GM20000 (cell line): Measurements from ENCODE around the gene TSPAN3.

ENCODE experiments used
- DNase-seq: peaks from one replicate; pipeline ENCODE4 v3.0.0; 2012; ENCODE audit warnings: low spot score
- TF ChIP-seq, protein P1 (sequence below): IDR thresholded peaks from 2 replicates; pipeline ENCODE4 v1.5.1; 2012; ENCODE audit warnings: mild to moderate bottlenecking, control low read depth; ENCODE audit errors: extremely low read depth, missing control alignments

Gene TSPAN3

DNA sequence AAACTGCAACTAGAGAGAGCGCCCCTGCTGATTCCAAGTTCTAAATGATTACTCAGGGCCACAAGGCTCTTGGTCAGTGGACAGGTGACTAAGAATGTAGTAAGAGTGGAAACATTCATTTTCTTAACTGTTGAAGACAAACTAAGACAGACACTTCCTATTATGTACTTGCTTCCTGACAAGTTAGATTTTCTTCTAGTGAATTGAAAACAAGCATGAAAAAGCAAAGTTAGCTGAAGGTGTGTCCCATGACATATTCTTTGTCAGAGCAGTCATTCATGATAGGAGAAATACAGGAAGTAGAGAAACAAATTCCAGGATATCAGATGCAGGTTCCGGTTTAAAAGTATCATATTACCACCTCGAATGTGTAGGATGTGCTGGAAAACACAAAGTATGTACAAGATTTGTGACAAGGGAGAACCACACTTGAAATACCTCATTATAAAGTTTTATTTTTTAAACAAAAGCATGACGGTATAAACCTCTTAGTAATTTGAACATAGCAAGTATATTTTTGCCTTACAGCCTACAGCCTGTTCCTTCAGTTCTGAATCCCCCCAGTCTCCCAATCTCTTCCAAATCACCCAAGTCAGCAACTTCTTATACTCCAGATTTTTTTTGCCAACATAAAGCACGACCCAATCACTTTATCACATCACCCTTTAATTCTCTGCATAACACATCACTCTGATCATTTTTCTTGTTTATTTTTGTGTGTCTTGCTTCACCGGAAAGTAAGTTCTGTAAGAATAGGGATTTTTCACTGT lies 6.2 kb downstream of the TSPAN3 start:
- TF ChIP-seq, protein P1, sequence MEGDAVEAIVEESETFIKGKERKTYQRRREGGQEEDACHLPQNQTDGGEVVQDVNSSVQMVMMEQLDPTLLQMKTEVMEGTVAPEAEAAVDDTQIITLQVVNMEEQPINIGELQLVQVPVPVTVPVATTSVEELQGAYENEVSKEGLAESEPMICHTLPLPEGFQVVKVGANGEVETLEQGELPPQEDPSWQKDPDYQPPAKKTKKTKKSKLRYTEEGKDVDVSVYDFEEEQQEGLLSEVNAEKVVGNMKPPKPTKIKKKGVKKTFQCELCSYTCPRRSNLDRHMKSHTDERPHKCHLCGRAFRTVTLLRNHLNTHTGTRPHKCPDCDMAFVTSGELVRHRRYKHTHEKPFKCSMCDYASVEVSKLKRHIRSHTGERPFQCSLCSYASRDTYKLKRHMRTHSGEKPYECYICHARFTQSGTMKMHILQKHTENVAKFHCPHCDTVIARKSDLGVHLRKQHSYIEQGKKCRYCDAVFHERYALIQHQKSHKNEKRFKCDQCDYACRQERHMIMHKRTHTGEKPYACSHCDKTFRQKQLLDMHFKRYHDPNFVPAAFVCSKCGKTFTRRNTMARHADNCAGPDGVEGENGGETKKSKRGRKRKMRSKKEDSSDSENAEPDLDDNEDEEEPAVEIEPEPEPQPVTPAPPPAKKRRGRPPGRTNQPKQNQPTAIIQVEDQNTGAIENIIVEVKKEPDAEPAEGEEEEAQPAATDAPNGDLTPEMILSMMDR: no peak
- DNase-seq: no peak

DNA sequence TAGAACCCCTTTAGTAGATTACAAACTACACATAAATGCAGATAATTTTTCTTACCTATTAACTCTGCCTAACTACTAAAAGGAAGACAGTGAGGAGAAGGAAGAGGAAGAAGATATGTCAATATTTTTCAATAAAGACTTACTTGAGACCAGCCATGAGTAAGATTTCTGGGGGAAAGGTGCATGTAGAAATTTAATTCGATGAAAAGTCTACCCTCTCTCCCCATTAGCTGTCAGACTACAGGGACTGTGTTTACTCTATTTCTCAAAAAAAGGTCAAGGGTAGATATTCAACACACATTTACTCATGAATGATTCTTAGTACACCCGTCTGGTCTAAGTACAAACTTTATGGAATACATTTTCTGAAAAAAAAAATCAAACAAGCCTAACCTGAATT lies 6.8 kb downstream of the TSPAN3 start:
- TF ChIP-seq, protein P1: no peak
- DNase-seq: no peak

GRCh38 chr15:77063249-77063648 lies 7.7 kb downstream of the TSPAN3 start:
- TF ChIP-seq, protein P1: no peak
- DNase-seq: no peak

GRCh38 chr15:77060546-77060945 lies 10.4 kb downstream of the TSPAN3 start:
- TF ChIP-seq, protein P1: no peak
- DNase-seq: no peak

GRCh38 chr15:77059786-77060361 lies 11.0 kb downstream of the TSPAN3 start:
- no peak for DNase-seq
- TF ChIP-seq, protein P1: no peak

GRCh38 chr15:77058468-77058867 lies 12.4 kb downstream of the TSPAN3 start:
- DNase-seq: no peak
- TF ChIP-seq, protein P1: no peak

DNA sequence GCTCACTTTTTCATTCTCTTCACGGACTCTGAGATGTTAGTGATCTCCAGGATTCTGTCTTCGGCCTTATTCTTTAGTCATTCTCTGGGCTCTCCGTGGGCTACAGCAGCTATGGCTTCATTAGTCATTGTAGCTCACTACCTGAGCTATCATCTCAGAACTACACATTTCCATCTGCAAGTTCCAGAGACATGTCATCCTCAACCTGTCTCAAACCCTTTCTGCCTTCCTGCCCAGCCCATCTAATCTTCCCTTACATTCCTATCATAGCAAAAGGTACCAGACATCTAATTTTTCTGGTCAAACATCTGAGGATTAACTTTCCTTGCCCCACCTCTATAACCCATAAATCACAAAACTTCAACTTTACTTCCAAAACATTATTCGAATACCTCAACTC lies 13.2 kb downstream of the TSPAN3 start:
- no peak for DNase-seq
- TF ChIP-seq, protein P1: no peak
